ENCODE data around the gene GOLGA6L9.
"Not testable (repeated sequence)": the region's sequence is repeated elsewhere in the genome, so short reads cannot be mapped to it uniquely, and the experiment has no call there.

Gene GOLGA6L9

GRCh38 chr15:82468205-82468604 lies 38.6 kb downstream of the GOLGA6L9 start:
- DNase-seq (ENCODE audit: low read depth, low spot score): not testable (repeated sequence)

- DNase-seq (ENCODE audit: low read depth, low spot score): not testable (repeated sequence)
Observed at GRCh38 chr15:82469381-82469780, 39.8 kb downstream of the GOLGA6L9 start.

- DNase-seq (ENCODE audit: low read depth, low spot score): not testable (repeated sequence)
Observed at GRCh38 chr15:82472269-82472982, 42.8 kb downstream of the GOLGA6L9 start.

GRCh38 chr15:82474596-82475325 lies 45.1 kb downstream of the GOLGA6L9 start:
- not testable (repeated sequence) for DNase-seq (ENCODE audit: low read depth, low spot score)

GRCh38 chr15:82475345-82475967 lies 45.8 kb downstream of the GOLGA6L9 start:
- not testable (repeated sequence) for DNase-seq (ENCODE audit: low read depth, low spot score)

- not testable (repeated sequence) for DNase-seq (ENCODE audit: low read depth, low spot score)
Observed at GRCh38 chr15:82476697-82477342, 47.2 kb downstream of the GOLGA6L9 start.

GRCh38 chr15:82477343-82478057 lies 47.9 kb downstream of the GOLGA6L9 start:
- DNase-seq (ENCODE audit: low read depth, low spot score): not testable (repeated sequence)

All from iPS DF 19.7 (cell line).